Measurements from ENCODE around the gene TRPC4AP.

TRPC4AP gene

GRCh38 chr20:35092524-35093266 is at the start of gene TRPC4AP:
Gene TRPC4AP, minus strand, starts transcription at chr20:35092807. Its CDS starts 26 bp downstream, at chr20:35092781.
- peak within 1 kb of the TSS; percentile 91 for H3K4me3 ChIP-seq (ENCODE audit: low read length)
- TF ChIP-seq ZNF274 (IDR thresholded peaks at IDR 0.05; ENCODE audit: low read depth, low read length) = no peak

GRCh38 chr20:35135867-35136586 is 43.4 kb upstream of the TRPC4AP start:
- no peak for TF ChIP-seq ZNF274 (IDR thresholded peaks at IDR 0.05; ENCODE audit: low read depth, low read length)
- H3K4me3 ChIP-seq (ENCODE audit: low read length) = no peak overlapping the region

DNA sequence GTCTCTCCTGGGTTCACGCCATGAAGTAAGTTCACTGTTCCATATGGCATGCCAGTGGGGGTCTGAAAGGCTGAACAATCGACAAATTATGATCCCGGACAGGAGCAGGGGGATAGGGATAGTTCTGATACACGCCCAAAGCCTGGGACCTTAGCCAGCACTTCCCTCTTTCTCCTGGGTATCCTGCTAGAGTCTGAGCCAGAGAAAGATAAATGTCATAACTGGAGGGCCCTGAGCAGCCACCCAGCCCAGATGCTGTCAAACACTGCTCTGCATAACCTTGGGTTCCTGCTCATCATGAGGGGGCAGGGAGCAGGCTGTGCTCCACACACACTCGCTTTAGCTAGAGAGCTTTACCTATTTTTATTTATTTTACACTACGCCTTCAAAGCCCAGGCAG is 42.3 kb upstream of the TRPC4AP start:
- TF ChIP-seq ZNF274 (IDR thresholded peaks at IDR 0.05; ENCODE audit: low read depth, low read length) = no peak
- H3K4me3 ChIP-seq (ENCODE audit: low read length) = no peak overlapping the region

DNA sequence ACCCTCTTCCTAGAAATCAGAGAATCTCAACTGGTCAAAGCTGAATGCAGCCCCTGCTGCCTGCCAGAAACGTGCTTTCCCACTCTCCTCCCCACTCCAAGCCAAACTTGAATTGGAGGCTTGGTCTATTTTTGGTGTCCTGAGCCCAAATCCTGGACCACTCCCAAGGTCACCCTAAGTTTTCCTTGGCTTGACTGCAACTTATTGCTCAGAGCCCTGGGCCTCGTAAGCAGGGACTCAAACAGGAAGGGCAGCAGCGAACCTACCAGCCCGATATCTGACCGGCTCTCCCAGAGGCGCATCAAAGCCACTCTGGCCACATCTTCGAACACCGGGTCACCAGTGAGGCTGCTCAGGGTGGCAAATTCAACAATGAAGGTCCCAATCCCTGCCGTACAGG is 41.9 kb upstream of the TRPC4AP start:
- TF ChIP-seq ZNF274 (IDR thresholded peaks at IDR 0.05; ENCODE audit: low read depth, low read length) = no peak
- no peak overlapping the region for H3K4me3 ChIP-seq (ENCODE audit: low read length)

- TF ChIP-seq ZNF274 (IDR thresholded peaks at IDR 0.05; ENCODE audit: low read depth, low read length) = no peak
- H3K4me3 ChIP-seq (ENCODE audit: low read length) = no peak overlapping the region
These were observed 41.1 kb upstream of the TRPC4AP start for GRCh38 chr20:35133735-35134134.

DNA sequence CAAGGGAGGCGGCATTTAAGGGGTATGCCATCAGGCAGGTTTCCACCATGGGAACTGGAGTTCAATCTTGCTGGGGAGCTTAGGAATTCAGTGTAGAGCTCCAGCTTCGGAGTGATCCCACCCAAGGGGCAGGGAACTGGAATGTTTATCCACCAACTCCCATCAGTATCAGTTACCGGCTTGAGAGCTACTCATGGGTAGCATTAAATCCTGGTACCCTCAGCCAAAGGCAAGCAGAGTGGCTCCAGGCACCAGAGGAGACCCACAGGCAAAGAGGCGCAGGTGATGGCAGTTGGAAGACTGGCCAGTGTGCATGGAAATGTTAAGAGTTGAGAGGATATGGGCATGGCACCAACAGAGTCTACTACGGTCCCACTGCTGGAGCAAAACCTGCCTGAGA is 40.4 kb upstream of the TRPC4AP start:
- TF ChIP-seq ZNF274 (IDR thresholded peaks at IDR 0.05; ENCODE audit: low read depth, low read length) = no peak
- no peak overlapping the region for H3K4me3 ChIP-seq (ENCODE audit: low read length)

DNA sequence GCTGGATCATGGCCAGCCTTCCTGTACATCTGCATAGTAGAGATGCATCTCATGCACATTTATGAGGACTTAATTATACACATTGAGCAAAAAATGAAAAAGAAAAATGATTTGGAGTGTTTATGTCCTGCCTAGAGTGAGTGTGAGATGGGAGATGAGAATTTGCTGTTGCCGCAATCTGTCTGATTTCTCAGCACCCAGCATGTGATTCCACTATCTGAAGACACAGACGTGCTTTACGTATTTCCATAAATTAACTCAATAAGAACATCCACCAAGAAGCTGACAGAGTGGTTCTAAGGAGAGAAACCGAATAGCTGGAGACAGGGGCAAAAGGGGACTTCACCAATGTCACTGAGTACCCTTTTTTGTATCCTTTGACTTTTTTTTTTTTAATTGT is 39.3 kb upstream of the TRPC4AP start:
- no peak for TF ChIP-seq ZNF274 (IDR thresholded peaks at IDR 0.05; ENCODE audit: low read depth, low read length)
- H3K4me3 ChIP-seq (ENCODE audit: low read length) = no peak overlapping the region

DNA sequence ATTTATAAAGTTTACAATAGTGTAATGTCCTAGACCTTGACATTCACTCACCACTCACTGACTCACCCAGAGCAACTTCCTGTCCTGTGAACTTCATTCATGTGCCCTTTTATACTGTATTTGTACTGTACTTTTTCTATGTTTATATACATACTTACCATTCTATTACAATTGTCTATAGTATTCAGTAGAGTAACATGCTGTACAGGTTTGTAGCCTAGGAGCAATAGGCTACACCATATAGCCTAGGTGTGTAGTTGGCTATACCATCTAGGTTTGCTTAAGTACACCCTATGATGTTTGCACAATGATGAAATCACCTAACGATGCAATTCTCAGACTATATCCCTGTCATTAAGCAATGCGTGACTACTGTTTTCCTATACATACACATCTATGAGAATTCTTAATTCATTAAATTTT is 37.1 kb upstream of the TRPC4AP start:
- TF ChIP-seq ZNF274 (IDR thresholded peaks at IDR 0.05; ENCODE audit: low read depth, low read length) = no peak
- H3K4me3 ChIP-seq (ENCODE audit: low read length) = no peak overlapping the region

DNA sequence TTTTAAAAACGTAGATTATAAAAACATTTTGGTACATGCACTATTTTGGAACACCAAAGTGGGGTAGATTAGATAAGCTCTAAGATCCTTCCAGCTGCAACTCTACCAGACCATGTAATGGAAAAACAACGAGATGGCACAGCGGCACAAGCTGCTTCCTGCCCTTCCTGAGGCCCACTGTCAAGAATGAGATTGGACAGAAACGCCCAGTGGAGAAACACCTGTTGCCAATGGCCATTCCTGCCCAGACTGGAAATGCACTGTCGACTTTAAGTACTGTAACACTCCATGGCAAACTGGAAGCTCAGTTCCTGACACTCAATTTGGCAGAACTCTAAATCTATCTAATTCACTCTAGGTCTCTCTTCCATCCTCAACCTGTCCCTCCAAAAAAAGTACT is 33.1 kb upstream of the TRPC4AP start:
- no peak overlapping the region for H3K4me3 ChIP-seq (ENCODE audit: low read length)
- TF ChIP-seq ZNF274 (IDR thresholded peaks at IDR 0.05; ENCODE audit: low read depth, low read length) = no peak

DNA sequence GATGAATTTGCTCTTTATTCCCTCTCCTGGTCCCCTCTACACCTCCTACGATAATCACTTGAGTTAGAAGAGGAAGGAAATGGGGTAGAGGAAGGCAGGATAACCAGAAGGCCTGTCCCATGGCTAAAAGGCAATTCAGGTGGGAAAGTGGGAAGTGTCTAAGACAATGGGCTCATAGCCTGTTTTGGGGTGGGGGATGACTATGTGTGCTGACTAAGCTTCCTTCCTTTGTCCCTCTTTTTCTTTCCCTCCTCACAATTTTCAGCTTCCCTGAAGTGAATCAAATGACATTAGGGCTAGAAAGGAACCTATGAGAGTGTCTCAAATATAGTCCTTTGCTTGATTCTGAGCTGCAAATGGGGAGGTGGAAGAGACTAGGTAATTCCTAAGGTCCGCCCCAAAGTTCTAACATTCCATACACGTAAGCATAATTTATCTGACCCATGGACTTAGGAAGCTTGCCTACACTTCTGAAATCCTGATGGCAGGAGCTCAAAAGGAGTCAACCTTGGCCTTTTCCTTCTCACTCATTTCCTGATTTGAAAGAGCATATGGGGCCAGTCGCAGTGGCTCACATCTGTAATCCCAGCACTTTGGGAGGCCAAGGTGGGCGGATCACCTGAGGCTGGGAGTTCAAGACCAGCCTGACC is 30.3 kb upstream of the TRPC4AP start:
- no peak for TF ChIP-seq ZNF274 (IDR thresholded peaks at IDR 0.05; ENCODE audit: low read depth, low read length)
- no peak overlapping the region for H3K4me3 ChIP-seq (ENCODE audit: low read length)

GRCh38 chr20:35121186-35121585 is 28.6 kb upstream of the TRPC4AP start:
- H3K4me3 ChIP-seq (ENCODE audit: low read length) = no peak overlapping the region
- no peak for TF ChIP-seq ZNF274 (IDR thresholded peaks at IDR 0.05; ENCODE audit: low read depth, low read length)

DNA sequence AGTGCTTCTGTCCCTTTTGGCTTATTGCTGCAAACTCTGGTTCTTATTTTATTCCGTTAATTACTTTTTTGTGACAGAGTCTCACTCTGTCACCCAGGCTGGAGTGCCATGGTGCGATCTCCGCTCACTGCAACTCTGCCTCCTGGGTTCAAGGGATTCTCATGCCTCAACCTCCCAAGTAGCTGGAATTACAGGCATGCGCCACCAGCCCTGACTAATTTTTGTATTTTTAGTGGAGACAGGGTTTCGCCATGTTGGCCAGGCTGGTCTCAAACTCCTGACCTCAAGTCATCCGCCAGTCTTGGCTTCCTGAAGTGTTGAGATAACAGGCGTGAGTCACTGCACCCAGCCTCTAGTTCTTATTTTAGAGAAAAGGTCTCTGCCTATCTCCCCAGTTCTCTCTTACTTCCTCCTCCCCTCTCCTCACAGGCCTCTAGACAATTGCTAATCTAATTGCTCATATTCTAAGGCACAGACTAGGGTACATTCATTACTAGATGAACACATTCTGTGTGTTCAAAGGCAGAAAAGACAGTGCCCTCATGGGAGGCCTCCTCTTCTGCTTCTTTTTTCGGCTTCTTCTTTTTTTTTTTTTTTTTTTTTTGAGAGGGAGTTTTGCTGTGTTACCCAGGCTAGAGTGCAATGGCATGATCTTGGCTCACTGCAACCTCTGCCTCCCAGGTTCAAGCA is 27.6 kb upstream of the TRPC4AP start:
- TF ChIP-seq ZNF274 (IDR thresholded peaks at IDR 0.05; ENCODE audit: low read depth, low read length) = no peak
- no peak overlapping the region for H3K4me3 ChIP-seq (ENCODE audit: low read length)

DNA sequence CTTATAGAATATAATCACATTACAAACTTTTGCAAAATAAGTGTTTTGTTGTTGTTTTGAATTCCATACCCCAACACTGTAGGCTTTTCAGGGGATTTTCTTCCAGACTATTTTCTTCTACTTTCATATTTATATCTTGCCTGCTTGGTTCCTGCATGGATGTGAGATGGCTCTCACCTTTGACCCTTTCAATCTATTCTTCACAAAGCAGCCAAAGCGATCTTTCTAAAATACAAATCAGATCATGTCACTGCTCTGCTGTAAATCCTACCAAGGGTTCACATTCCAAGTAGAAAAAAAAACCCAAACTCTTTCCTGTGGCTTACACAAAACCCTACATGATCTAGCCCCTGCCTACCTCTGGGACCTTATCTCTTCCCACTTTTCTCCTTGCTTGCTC is 25.0 kb upstream of the TRPC4AP start:
- no peak overlapping the region for H3K4me3 ChIP-seq (ENCODE audit: low read length)
- TF ChIP-seq ZNF274 (IDR thresholded peaks at IDR 0.05; ENCODE audit: low read depth, low read length) = no peak

- H3K4me3 ChIP-seq (ENCODE audit: low read length) = no peak overlapping the region
- TF ChIP-seq ZNF274 (IDR thresholded peaks at IDR 0.05; ENCODE audit: low read depth, low read length) = no peak
These were observed 24.6 kb upstream of the TRPC4AP start for GRCh38 chr20:35117196-35117595.

Data from GM08714 (cell line).